HL-60 (cell line): ENCODE results near the gene TMCO6.

Experiments
- GABPA ChIP-seq: IDR thresholded peaks from 2 replicates; pipeline ENCODE4 v1.6.1; 2012; ENCODE audit warnings: low read depth
- POLR2AphosphoS5 ChIP-seq: IDR thresholded peaks from 2 replicates; pipeline ENCODE4 v1.6.1; 2012; ENCODE audit warnings: low read depth
- TF ChIP-seq, protein P1 (sequence below): IDR thresholded peaks from 2 replicates; pipeline ENCODE4 v1.6.1; 2012; ENCODE audit warnings: low read depth; ENCODE audit not compliant: insufficient replicate concordance
- TF ChIP-seq, protein P2 (sequence below): IDR thresholded peaks from one replicate; pipeline ENCODE4 v1.5.1; 2011; ENCODE audit warnings: low read length, control low read depth, inconsistent platforms; ENCODE audit not compliant: insufficient read depth

DNA sequence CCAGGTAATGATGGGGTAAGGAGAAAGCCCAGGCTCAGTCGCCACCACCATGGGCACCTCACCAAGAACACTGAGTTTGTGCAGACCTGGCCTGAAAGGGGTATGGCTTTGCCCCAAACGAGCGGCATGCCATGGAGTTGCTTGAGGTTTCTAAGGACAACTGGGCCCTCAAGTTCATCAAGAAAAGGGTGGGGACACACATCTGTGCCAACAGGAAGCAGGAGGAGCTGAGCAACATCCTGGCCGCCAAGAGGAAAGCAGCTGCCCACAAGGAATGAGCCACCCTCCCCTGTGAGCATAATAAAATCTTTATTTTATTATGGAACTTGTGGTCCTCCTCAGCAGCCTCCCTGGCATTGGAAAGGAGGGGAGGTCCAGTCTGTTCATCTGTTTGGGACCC, 30.1 kb upstream of the TMCO6 start:
- TF ChIP-seq POLR2AphosphoS5 (peak; percentile 80), GABPA (no peak)
- TF ChIP-seq, protein P1, sequence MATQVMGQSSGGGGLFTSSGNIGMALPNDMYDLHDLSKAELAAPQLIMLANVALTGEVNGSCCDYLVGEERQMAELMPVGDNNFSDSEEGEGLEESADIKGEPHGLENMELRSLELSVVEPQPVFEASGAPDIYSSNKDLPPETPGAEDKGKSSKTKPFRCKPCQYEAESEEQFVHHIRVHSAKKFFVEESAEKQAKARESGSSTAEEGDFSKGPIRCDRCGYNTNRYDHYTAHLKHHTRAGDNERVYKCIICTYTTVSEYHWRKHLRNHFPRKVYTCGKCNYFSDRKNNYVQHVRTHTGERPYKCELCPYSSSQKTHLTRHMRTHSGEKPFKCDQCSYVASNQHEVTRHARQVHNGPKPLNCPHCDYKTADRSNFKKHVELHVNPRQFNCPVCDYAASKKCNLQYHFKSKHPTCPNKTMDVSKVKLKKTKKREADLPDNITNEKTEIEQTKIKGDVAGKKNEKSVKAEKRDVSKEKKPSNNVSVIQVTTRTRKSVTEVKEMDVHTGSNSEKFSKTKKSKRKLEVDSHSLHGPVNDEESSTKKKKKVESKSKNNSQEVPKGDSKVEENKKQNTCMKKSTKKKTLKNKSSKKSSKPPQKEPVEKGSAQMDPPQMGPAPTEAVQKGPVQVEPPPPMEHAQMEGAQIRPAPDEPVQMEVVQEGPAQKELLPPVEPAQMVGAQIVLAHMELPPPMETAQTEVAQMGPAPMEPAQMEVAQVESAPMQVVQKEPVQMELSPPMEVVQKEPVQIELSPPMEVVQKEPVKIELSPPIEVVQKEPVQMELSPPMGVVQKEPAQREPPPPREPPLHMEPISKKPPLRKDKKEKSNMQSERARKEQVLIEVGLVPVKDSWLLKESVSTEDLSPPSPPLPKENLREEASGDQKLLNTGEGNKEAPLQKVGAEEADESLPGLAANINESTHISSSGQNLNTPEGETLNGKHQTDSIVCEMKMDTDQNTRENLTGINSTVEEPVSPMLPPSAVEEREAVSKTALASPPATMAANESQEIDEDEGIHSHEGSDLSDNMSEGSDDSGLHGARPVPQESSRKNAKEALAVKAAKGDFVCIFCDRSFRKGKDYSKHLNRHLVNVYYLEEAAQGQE = peak; percentile 8
- TF ChIP-seq, protein P2, sequence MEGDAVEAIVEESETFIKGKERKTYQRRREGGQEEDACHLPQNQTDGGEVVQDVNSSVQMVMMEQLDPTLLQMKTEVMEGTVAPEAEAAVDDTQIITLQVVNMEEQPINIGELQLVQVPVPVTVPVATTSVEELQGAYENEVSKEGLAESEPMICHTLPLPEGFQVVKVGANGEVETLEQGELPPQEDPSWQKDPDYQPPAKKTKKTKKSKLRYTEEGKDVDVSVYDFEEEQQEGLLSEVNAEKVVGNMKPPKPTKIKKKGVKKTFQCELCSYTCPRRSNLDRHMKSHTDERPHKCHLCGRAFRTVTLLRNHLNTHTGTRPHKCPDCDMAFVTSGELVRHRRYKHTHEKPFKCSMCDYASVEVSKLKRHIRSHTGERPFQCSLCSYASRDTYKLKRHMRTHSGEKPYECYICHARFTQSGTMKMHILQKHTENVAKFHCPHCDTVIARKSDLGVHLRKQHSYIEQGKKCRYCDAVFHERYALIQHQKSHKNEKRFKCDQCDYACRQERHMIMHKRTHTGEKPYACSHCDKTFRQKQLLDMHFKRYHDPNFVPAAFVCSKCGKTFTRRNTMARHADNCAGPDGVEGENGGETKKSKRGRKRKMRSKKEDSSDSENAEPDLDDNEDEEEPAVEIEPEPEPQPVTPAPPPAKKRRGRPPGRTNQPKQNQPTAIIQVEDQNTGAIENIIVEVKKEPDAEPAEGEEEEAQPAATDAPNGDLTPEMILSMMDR = no peak
